ENCODE measurements around the gene GOLGA8N. TPM values are rescaled to one million over a fixed set of nuclear protein-coding genes. Genes with fewer than 3 reads are reported as not detected.
"Not testable (repeated sequence)": the region's sequence is repeated elsewhere in the genome, so short reads cannot be mapped to it uniquely, and the experiment has no call there.

The GOLGA8N gene
- total RNA-seq, 1 experiment from 2014 or later = 2.4 TPM

DNA sequence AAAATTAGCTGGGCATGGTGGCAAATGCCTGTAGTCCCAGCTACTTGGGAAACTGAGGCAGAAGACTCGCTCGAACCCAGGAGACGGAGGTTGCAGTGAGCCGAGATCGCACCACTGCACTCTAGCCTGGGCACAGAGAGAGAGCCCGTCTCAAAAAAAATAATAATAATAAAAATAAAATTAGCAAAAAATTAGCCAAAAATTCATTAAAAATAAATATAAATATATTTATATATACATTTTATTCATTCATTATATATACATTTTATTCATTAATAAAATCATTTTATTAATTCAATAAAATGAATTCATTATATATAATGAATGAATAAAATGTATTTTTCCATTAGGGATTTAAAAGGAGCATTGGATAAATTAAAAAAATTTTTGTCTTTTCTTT, 31.1 kb upstream of the GOLGA8N start:
- H3K36me3 ChIP-seq (ENCODE audit: control insufficient read depth in 1 of 2, insufficient read depth in 2 of 2, low read length in 2 of 2); DNase-seq (ENCODE audit: low read depth, low spot score); BruUV-seq (replicated peaks); CTCF ChIA-PET; H3K9me2 ChIP-seq (ENCODE audit: insufficient read depth); H2AFZ ChIP-seq (ENCODE audit: low read depth, low read length, poor library complexity, severe bottlenecking); H3K27me3 ChIP-seq (ENCODE audit: insufficient read depth, low read length); intact Hi-C loops (cut with micrococcal nuclease); ATAC-seq; H3K4me2 ChIP-seq (ENCODE audit: low read length); POLR2A ChIA-PET; H3K27ac ChIP-seq (ENCODE audit: low read depth, low read length); RAD21 ChIA-PET (ENCODE audit: low non-redundant PET in 1 of 2, low total read pairs in 2 of 2, uncharacterized antibody in 2 of 2, unreplicated experiment in 2 of 2); H3K79me2 ChIP-seq (ENCODE audit: insufficient read depth, low read length); H3K9ac ChIP-seq (ENCODE audit: low read length); H4K20me1 ChIP-seq (ENCODE audit: insufficient read depth); H3K4me3 ChIP-seq (replicated peaks in 1 of 2; ENCODE audit: low read depth in 1 of 2, low read length in 2 of 2); H3K9me3 ChIP-seq (ENCODE audit: control insufficient read depth in 1 of 2, insufficient read depth in 1 of 2, low read depth in 1 of 2, low read length in 2 of 2); H3K4me1 ChIP-seq (ENCODE audit: control insufficient read depth in 1 of 2, insufficient read depth in 2 of 2, low read length in 2 of 2): not testable (repeated sequence)

DNA sequence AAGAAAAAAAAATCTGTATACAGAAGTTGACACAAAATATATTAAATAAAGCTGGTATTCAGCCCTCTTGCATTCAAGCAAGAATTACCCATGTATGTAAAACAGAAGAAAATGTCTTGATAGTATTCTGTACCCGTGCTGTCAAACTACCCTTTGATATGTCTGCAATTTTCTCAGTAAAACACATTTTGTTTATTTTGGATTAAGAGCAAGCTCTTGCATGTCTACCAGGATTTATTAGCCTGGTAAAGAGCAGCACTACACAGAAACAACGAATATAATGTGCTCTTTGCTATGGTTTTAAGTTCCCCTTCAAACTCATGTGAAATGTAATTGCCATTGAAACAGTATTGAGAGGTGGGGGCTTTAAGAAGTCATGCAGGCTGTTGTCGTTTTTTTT, 24.3 kb upstream of the GOLGA8N start:
- H3K4me3 ChIP-seq (replicated peaks in 1 of 2; ENCODE audit: low read depth in 1 of 2, low read length in 2 of 2); H3K9me2 ChIP-seq (ENCODE audit: insufficient read depth); H3K4me1 ChIP-seq (ENCODE audit: control insufficient read depth in 1 of 2, insufficient read depth in 2 of 2, low read length in 2 of 2); BruUV-seq (replicated peaks); H3K79me2 ChIP-seq (ENCODE audit: insufficient read depth, low read length); CTCF ChIA-PET; intact Hi-C loops (cut with micrococcal nuclease); ATAC-seq; H3K9me3 ChIP-seq (ENCODE audit: control insufficient read depth in 1 of 2, insufficient read depth in 1 of 2, low read depth in 1 of 2, low read length in 2 of 2); H2AFZ ChIP-seq (ENCODE audit: low read depth, low read length, poor library complexity, severe bottlenecking); H3K36me3 ChIP-seq (ENCODE audit: control insufficient read depth in 1 of 2, insufficient read depth in 2 of 2, low read length in 2 of 2); H3K4me2 ChIP-seq (ENCODE audit: low read length); RAD21 ChIA-PET (ENCODE audit: low non-redundant PET in 1 of 2, low total read pairs in 2 of 2, uncharacterized antibody in 2 of 2, unreplicated experiment in 2 of 2); H3K27ac ChIP-seq (ENCODE audit: low read depth, low read length); POLR2A ChIA-PET; H3K9ac ChIP-seq (ENCODE audit: low read length); H4K20me1 ChIP-seq (ENCODE audit: insufficient read depth); DNase-seq (ENCODE audit: low read depth, low spot score); H3K27me3 ChIP-seq (ENCODE audit: insufficient read depth, low read length): not testable (repeated sequence)

DNA sequence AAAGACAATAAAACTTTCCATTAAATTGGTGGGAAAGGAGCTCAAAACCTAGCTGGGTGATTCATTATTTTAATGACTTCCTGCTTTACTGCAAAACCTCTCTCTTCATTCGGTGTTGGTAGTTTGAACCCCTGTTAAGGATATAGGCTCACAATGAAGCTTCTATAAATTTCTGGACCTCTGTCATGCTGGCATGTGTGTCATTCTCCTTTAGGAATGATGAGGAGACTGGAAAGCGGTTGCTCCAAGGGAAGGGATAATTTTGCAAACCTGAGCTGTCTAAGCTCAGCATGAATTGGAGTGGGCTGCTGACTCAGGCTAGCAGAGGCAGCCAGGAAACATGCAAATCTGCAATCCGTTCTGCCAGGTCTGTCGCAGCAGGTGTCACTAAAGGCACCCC, 14.8 kb upstream of the GOLGA8N start:
- H3K27ac ChIP-seq (ENCODE audit: low read depth, low read length); BruUV-seq (replicated peaks); H2AFZ ChIP-seq (ENCODE audit: low read depth, low read length, poor library complexity, severe bottlenecking); H3K79me2 ChIP-seq (ENCODE audit: insufficient read depth, low read length); H3K9me3 ChIP-seq (ENCODE audit: control insufficient read depth in 1 of 2, insufficient read depth in 1 of 2, low read depth in 1 of 2, low read length in 2 of 2); CTCF ChIA-PET; H3K4me1 ChIP-seq (ENCODE audit: control insufficient read depth in 1 of 2, insufficient read depth in 2 of 2, low read length in 2 of 2); POLR2A ChIA-PET; H3K36me3 ChIP-seq (ENCODE audit: control insufficient read depth in 1 of 2, insufficient read depth in 2 of 2, low read length in 2 of 2); ATAC-seq; H3K9me2 ChIP-seq (ENCODE audit: insufficient read depth); H4K20me1 ChIP-seq (ENCODE audit: insufficient read depth); H3K27me3 ChIP-seq (ENCODE audit: insufficient read depth, low read length); H3K9ac ChIP-seq (ENCODE audit: low read length); RAD21 ChIA-PET (ENCODE audit: low non-redundant PET in 1 of 2, low total read pairs in 2 of 2, uncharacterized antibody in 2 of 2, unreplicated experiment in 2 of 2); H3K4me2 ChIP-seq (ENCODE audit: low read length); DNase-seq (ENCODE audit: low read depth, low spot score); H3K4me3 ChIP-seq (replicated peaks in 1 of 2; ENCODE audit: low read depth in 1 of 2, low read length in 2 of 2); intact Hi-C loops (cut with micrococcal nuclease): not testable (repeated sequence)

DNA sequence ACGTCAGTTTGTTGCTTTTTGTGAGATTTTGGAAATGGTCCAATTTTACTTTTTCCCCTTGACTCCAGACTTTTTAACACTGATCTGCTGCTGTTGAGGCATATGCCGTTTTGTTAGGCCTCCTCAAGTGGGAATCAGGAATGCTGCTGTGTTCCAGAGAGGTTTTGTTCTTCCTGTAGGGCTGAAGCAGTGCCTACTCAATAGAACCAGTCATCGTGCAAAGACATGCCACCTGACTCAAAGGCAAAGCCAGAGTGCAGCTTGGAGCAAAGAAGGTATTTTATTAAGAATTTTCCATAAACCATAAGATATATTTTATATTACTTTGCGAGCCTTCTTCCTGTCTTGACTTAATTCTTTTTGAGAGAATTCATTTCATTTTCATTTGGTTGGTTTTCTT, 7.4 kb upstream of the GOLGA8N start:
- RAD21 ChIA-PET (ENCODE audit: low non-redundant PET in 1 of 2, low total read pairs in 2 of 2, uncharacterized antibody in 2 of 2, unreplicated experiment in 2 of 2); H3K36me3 ChIP-seq (ENCODE audit: control insufficient read depth in 1 of 2, insufficient read depth in 2 of 2, low read length in 2 of 2); H3K79me2 ChIP-seq (ENCODE audit: insufficient read depth, low read length); H3K9ac ChIP-seq (ENCODE audit: low read length); H3K4me3 ChIP-seq (replicated peaks in 1 of 2; ENCODE audit: low read depth in 1 of 2, low read length in 2 of 2); H3K4me2 ChIP-seq (ENCODE audit: low read length); H3K27ac ChIP-seq (ENCODE audit: low read depth, low read length); H3K9me2 ChIP-seq (ENCODE audit: insufficient read depth); CTCF ChIA-PET; H3K27me3 ChIP-seq (ENCODE audit: insufficient read depth, low read length); POLR2A ChIA-PET; H4K20me1 ChIP-seq (ENCODE audit: insufficient read depth); DNase-seq (ENCODE audit: low read depth, low spot score); ATAC-seq; H2AFZ ChIP-seq (ENCODE audit: low read depth, low read length, poor library complexity, severe bottlenecking); intact Hi-C loops (cut with micrococcal nuclease); H3K4me1 ChIP-seq (ENCODE audit: control insufficient read depth in 1 of 2, insufficient read depth in 2 of 2, low read length in 2 of 2); H3K9me3 ChIP-seq (ENCODE audit: control insufficient read depth in 1 of 2, insufficient read depth in 1 of 2, low read depth in 1 of 2, low read length in 2 of 2); BruUV-seq (replicated peaks): not testable (repeated sequence)

DNA sequence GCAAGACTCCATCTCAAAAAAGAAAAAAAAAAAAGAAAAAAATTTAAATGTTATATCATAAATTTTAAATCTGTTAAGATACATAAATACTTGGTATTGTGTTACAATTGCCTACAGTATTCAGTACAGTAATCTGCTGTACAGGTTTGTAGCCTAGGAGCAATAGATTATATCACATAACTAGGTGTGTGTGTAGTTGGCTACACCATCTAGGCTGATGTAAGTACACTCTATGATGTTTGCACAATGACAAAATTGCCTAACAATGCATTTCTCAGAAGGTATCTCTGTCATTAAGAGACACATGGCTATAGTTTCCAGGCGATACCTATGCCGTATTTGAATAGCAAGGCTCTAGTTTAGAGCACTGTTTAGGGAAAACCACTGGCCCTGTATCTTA, 16.3 kb downstream of the GOLGA8N start:
- BruUV-seq (replicated peaks); RAD21 ChIA-PET (ENCODE audit: low non-redundant PET in 1 of 2, low total read pairs in 2 of 2, uncharacterized antibody in 2 of 2, unreplicated experiment in 2 of 2); H3K27me3 ChIP-seq (ENCODE audit: insufficient read depth, low read length); H3K36me3 ChIP-seq (ENCODE audit: control insufficient read depth in 1 of 2, insufficient read depth in 2 of 2, low read length in 2 of 2); H3K4me2 ChIP-seq (ENCODE audit: low read length); H3K9me2 ChIP-seq (ENCODE audit: insufficient read depth); H3K9ac ChIP-seq (ENCODE audit: low read length); H3K27ac ChIP-seq (ENCODE audit: low read depth, low read length); H3K9me3 ChIP-seq (ENCODE audit: control insufficient read depth in 1 of 2, insufficient read depth in 1 of 2, low read depth in 1 of 2, low read length in 2 of 2); H3K4me3 ChIP-seq (replicated peaks in 1 of 2; ENCODE audit: low read depth in 1 of 2, low read length in 2 of 2); POLR2A ChIA-PET; DNase-seq (ENCODE audit: low read depth, low spot score); H4K20me1 ChIP-seq (ENCODE audit: insufficient read depth); intact Hi-C loops (cut with micrococcal nuclease); H3K79me2 ChIP-seq (ENCODE audit: insufficient read depth, low read length); H3K4me1 ChIP-seq (ENCODE audit: control insufficient read depth in 1 of 2, insufficient read depth in 2 of 2, low read length in 2 of 2); H2AFZ ChIP-seq (ENCODE audit: low read depth, low read length, poor library complexity, severe bottlenecking); ATAC-seq: not testable (repeated sequence)
- CTCF ChIA-PET = interaction anchor here (0.7 kb wide), 1 partner anchor 174 kb away, joined by 3 read pairs; no protein-coding TSS in a partner anchor

Data from HCT116 (cell line).